Activated CD4-positive, alpha-beta T cell treated with anti-CD3 and anti-CD28 coated beads, Interleukin-2, amount 50 U/mL, for 1 hour (primary cell): Measurements from ENCODE around the gene EWSR1.
"Not testable (repeated sequence)": the region's sequence is repeated elsewhere in the genome, so short reads cannot be mapped to it uniquely, and the experiment has no call there.

Experiments used
- DNase-seq: peaks from one replicate; pipeline ENCODE4 v3.0.0-alpha.2; 2020

Gene EWSR1

GRCh38 chr22:29341056-29341848, 73.2 kb downstream of the EWSR1 start:
- DNase-seq, result no peak

- DNase-seq, result no peak
Measured at GRCh38 chr22:29341849-29342127, 73.7 kb downstream of the EWSR1 start.

DNA sequence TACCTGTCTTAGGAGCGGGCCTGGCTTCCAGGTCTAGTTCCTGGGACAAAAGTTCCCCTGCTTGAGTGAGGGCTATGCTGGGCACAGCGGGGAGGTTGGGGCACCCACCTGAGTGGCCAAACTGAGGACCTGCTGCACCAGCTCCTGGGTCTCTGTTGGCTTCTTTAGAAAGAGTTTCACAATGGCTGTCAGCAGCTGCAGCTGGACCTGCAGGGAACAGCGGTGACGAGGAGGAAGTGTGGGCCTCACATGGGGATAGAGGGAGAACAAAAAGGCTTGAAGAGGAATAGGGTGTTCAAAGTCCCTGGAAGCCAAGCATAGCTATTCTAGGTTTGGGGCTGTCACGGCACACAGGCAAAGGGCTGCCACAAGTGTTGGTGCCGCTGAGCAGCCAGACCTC, 74.1 kb downstream of the EWSR1 start:
- DNase-seq, result no peak

GRCh38 chr22:29342577-29343312, 74.7 kb downstream of the EWSR1 start:
- DNase-seq, result no peak

DNA sequence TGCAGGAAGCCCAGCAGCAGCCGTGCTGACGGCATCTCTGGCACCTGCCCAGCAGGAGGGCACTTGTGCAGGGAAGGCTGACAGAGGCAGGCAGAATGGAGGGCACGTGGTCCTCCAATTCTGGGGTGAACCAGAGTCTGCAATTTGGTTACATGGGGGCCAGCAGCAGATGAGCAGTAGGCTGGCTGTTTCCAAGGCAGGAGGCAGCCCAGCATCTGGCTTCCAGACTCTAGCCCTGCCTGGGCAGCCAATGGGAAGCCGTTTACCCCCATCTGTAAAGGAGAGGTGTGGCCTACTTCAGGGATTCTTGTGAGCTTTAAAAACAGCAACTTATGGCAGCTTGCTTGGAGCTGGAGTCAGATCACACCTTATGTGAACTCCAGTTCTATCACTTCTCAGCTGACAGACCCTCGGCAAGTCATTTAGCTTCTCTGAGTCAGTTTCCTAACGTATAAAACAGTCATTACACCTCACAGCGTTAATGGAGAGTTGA, 75.3 kb downstream of the EWSR1 start:
- DNase-seq, result no peak

- DNase-seq, result no peak
Measured at GRCh38 chr22:29344137-29344536, 76.1 kb downstream of the EWSR1 start.

GRCh38 chr22:29344889-29345288, 76.8 kb downstream of the EWSR1 start:
- DNase-seq, result not testable (repeated sequence)

DNA sequence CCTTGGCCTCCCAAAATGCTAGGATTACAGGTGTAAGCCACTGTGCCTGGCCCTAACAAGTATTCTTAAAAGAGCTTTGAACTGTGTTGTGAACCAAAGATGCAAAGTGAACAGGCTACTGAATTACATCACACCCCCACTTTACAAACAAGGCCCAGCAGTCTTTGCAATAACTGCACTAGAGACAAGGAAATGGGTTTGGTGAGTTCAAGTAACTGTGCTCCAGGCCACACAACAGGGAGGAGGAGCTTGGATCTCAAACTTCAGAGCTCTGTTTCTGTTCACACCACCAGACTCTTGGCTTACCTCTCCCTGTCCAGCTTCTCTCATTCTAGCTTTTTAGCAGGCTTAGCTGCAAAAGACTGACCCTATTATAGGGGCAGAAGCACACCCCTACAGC, 77.9 kb downstream of the EWSR1 start:
- no peak for DNase-seq

GRCh38 chr22:29346659-29347058, 78.6 kb downstream of the EWSR1 start:
- no peak for DNase-seq

DNA sequence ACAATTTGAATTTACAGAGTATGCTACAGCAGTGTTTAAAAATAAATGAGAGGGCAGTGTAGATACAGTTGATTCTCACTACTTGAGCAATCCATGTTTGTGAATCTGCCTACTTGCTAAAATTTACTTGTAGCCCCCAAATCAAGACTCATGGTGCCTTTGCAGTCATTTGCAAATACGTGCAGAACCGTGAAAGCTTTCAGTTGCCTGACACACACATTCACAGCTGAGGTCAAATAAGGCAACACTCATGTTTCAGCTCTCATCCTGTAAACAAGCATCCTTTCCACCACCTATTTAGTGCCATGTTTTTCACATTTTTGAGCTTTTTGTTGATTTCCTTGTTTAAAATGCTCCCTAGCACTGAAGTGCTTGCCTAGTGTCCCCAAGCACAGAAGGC, 80.0 kb downstream of the EWSR1 start:
- DNase-seq, result no peak

DNA sequence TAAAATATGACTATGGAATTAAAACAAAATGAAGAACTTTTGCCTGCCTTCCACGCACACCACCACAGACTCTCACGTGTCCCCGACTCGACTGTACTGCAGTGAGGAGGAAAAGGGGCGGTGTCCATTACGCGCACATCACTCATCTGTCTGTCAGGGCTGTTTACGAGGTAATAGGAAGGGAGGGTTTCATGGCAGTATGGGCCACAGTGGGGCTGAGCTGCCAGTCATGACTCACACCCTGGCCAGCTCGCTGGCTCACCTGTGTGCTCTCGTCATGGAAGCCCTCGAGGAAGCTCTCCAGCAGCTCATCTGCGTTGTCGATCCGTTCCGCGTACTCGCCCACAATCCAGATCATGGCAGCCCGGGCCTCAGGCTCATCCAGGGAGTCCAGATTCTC, 80.9 kb downstream of the EWSR1 start:
- DNase-seq, result no peak
